Stimulated activated CD8-positive, alpha-beta memory T cell treated with anti-CD3 and anti-CD28 coated beads, Interleukin-4, amount 100 ng/mL, for 48 hours (primary cell): Measurements from ENCODE around the gene PLEKHO2.

Experiments
- DNase-seq: peaks from one replicate; pipeline ENCODE4 v3.0.0-alpha.2; 2020

Gene PLEKHO2

DNA sequence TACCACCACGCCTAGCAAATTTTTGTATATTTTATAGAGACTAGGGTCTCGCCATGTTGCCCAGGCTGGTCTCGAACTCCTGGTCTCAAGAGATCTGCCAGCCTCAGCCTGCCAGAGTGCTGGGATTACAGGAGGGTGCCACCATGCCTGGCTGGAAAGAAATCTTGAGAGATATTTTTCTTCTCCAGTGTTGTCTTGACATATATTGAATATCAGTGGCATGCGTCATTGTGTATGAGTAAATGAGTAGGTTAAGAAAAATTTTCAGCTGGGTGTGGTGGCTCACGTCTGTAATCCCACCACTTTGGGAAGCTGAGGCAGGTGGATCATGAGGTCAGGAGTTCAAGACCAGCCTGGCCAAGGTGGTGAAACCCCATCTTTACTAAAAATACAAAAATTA is 12.7 kb upstream of the PLEKHO2 start:
- no peak for DNase-seq

DNA sequence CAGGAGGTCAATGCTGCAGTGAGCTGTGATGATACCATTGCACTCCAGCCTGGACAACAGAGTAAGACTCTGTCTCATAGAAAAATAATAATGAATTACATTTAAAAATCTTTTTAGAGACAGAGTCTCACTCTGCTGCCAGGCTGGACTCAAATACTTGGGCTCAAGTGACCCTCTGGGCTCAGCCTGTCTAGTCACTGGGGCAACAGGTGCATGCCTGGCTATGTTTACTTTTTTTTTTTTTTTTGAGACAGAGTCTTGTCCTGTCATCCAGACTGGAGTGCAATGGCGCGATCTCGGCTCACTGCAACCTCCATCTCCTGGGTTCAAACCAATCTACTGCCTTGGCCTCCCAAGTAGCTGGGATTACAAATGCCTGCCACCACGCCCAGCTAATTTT is 8.0 kb upstream of the PLEKHO2 start:
- DNase-seq: no peak

DNA sequence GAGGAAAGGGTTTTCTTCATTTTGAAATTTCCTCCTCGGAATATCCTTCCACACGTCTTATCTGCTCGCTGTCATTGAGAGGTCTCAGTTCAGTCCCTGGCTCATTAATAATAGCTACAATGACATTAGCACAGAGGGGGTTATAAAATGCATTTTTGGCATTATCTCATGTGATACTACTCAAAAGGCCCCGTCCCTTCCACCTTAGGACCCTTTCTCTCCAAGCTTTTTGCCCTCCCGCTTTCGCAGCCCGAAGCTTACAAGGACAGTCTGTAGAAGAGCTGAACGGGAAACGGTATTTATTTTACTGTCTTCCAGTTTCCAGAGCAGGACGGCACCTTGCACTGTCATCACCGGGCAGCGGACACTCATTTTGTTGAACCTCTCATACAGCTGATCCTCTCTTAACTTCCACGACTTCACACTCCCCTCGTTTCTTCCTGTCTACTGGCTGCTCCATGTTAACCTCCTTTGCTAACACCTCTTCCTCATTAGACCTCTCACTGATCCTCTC is 5.6 kb upstream of the PLEKHO2 start:
- no peak for DNase-seq

DNA sequence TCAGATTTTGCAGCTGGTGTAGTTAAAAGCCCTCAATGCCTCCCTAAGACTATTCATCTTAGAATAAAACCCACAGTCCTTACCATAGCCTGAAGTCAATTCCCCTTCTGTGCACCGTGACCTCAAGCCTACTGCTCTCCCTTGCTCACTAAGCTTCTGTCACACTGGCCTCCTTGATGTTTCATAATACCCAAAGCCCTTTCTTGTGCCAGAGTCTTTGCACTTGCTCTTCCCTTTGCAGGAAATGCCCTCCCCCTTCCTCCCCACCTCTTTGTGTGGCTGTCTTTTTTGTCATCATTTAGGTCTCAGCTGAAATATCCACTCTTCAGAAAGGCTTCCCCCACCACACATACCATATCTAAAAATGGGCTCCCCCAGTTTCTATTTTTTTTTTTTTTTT is 4.2 kb upstream of the PLEKHO2 start:
- DNase-seq: peak; percentile 43

DNA sequence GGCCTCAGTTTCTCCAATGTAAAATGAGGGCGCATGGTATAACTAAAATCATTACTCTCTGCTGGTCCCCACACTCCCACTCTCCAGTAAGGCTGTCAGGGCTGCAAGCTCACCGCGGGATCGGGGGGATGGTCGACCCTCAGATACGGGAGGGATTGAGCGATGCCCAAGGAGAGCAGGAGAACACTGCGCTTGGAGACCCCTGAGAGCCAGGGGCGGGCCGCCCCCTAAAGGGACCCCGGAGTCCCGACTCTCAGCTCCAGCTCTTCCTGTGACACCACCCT is 713 bp upstream of the PLEKHO2 start:
- DNase-seq: no peak

DNA sequence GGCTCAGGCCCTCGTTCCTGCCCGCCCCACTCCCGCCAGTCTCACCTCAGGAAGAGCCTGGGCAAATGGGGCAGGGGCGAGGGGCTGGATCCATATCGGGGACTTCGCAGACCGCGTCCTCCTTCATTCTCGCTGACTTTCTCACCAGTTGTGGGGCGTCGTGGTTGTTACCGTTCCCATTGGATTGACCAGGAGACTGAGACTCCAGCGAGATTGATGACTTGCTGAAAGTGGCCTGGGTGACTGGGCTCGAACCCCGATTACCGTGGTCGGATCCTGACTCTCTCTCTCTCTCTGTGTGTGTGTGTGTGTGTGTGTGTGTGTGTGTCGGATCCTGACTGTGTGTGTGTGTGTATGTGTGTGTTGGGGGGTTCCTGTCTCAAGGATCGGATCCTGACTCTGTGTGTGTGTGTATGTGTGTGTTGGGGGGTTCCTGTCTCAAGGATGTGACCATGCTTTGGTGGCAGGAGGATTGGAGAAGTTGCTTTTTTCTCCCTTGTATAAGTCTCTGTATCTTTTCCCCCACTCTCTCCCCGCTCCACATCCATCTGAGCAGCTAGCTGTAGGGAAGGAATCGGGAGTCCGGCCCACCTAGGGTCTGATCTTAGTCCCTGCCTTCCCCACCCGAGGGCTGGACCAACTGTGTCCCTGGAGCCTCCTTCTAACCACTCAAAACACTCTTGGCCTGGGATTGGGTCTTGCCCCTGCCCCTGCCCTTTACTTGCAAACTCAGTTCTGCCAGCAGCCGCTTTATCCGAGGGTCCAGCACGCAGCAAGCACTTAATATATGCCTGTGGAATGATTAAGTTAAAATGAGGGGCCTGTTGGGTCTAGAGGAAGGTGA is 603 bp downstream of the PLEKHO2 start:
- DNase-seq: peak; percentile 39

DNA sequence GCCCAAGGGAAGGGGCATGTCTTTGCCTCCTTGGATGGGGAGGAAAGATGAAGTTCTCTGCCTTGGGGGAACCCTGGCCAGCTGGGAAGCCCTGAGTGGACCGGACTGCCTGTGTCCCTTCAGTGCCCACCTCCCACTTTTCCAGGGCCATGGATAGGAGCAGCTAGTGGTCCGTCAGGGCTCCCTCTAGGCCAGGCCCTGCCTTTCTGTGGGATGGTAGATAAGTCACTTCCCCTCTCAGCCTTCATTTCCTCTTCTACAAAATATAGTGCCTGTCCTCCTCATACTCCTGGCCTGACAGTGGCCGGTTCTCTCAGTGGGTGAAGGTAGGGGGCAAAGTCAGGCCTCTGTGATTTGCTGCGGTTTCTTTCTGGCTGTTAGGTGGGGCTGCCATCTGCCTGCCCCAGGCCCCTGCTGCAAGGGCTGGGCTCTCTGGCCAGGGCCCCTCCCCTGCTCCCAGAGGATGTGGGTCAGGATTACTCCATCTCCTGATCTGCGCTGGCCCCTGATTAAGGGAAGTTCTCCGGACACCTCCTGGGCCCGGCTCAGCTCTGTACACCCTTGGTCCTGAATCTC is 1.4 kb downstream of the PLEKHO2 start:
- no peak for DNase-seq

DNA sequence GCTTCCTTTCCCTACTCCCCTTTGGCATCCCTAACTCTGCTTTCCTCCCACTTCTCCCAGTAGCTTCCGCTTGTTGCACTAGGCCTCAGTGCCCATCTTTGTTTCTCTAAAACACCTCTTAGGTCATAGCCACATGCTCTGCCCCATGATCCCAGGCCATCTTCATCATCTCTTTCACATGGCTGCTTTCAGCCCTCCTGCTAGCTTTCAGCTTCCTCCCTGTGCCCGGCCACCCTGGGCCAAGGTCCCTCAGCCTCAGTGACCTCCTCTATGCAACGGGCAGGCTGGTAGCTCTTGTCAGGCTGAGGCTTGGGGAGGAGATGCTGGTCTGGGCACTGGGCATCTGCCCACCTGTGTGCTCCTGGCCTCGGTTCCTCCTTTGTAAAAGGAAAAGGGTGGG is 2.3 kb downstream of the PLEKHO2 start:
- no peak for DNase-seq

DNA sequence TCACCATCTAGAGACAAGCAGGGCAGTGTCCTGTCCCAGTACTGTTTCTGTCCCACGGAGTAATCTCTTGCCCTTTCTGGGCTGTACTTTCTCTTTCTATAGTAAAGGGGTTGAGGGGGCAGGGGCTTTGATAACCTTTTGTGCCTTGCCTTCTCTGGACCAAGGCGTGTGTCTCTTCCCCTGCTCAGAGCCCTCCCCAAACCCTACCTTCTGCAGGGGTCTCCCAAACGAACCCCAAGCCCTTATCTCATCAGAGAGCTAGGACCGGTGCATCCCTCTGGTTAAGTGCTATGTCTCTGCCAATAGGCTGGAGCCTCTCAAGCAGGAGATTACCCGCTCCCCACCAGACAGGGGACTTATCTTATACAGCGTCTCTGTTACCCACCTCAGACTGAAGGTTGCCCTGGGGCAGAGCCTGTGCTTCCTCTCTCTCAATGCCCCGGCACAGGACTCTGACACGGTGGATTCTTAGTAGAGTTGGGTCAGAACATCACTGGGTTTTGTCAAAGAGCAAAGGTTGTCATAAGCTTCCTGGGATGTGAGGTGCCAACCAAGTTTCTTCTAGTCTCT is 2.9 kb downstream of the PLEKHO2 start:
- no peak for DNase-seq

DNA sequence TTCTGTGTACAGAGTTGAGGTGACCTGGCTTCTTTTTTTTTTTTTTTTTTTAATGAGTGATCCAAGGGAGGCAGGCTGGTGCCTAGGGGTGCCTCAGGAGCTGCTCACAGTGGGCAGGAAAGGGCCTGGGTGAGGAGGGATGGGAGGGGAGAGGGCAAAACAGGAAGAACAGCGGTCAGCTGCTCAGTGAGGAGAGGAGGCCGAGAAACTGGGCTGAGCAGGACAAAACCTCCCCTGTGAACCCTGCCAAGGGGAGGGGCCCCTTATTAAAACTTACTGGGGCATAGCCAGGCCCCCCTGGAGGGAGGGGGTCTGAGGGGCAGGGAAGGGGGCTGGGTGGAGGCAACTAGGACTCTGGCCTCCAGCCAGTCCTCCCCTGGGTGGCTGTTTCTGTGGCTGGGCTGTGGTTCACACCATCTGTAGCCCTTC is 3.5 kb downstream of the PLEKHO2 start:
- DNase-seq: no peak

DNA sequence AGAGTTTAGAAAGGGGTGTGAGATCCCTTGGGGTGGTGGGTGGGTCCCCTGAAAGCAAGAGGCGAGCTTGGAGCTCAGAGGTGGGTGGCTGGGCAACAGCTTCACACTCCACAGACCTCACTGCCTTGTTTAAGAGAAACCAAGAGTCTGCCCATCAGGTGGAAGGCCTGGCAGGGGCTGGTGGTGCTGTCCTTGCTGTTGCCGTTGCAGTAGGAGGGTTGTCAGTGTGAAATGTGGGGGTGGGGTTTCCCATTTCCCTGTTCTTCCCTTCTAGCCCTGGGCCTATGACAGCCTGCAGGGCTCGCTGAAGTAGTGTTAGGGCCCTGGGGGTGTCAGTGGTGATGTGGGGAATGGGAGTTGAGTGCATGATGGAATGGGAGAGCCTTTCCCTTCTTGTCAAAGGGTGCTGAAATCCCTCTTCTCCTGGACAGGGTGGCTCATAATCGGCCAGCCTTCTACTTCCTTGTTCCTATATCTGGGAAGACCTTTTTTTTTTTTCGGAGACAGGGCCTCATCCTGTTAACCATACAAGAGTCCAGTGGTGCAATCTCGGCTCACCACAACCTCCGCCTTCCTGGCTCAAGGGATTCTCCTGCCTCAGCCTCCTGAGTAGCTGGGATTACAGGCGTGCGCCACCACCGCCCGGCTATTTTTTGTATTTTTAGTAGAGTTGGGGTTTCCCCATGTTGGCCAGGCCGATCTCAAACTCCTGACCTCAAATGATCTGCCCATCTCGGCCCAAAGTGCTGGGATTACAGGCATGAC is 4.3 kb downstream of the PLEKHO2 start:
- DNase-seq: no peak

DNA sequence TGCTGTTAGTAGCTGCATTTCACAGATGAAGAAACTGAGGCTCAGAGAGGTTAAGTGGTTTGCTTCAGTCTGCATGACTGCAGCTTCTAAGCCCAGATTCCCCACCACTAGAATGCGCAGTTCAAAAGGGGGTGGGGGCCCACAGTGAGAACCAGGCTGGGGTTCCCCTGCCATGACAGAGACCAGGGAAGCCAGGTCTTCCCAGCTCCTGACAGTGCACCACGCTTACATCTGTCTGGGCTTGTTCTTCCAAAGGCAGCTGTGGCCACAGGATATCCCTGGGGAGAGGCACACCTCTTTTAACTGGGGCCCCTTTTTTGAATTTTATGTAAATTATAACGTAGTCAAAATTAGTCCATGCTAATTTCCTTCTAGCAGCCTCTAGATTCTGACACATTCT is 5.3 kb downstream of the PLEKHO2 start:
- DNase-seq: no peak

DNA sequence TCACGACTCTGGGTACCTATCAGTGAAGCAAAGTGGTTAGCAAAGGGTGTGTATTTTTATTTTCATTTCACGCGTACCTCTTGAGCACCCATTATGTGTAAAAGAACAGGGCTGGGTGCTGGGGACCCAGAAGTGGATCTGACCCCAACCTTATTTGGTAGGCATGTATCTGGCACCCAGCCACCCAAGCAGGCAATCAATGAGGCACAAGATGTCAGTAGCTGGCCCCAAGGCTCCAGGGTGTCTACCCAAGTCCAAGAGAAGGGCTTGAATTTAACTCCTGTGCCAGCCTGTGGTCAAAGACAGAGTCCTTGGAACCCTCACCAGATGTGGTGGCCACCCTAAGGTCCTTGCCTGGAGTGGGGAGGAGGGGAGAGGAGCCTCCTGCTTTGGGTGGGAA is 5.7 kb downstream of the PLEKHO2 start:
- DNase-seq: no peak

DNA sequence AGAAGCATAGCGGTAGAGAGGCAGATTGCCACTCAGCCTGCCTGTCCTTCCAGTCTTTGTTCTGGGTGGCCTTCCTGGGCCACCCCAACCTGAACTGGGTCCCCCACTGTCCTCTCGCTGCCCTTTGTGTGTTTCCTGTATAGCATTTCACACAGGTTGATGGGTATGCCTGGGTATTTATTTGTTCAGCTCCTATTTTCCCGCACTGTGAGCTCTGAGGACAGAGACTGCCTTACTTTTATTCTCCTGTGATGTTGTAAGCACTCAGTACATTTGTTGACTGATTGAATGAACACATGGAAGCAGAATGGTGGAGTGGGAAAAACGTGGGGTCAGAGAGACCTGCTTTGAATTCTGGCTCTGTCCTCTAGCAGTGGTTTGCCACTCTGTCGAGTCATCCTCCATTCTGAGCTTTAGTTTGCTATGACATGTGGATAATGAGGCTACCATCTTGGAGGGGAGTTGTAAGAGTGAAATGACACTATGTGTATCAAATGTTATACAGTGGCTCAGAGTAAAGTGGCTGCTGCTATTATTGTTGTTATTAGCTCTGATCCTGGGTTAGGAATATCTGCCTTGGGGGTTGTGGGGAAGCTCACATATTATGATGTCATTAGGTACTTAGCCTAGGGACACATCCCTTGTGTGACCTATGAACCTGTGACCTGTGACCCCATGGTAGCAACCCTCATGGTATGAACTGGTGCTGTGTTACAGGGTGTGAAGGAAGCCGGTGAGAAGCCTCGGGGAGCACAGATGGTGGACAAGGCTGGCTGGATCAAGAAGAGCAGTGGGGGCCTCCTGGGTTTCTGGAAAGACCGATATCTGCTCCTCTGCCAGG is 6.4 kb downstream of the PLEKHO2 start:
- DNase-seq: no peak

DNA sequence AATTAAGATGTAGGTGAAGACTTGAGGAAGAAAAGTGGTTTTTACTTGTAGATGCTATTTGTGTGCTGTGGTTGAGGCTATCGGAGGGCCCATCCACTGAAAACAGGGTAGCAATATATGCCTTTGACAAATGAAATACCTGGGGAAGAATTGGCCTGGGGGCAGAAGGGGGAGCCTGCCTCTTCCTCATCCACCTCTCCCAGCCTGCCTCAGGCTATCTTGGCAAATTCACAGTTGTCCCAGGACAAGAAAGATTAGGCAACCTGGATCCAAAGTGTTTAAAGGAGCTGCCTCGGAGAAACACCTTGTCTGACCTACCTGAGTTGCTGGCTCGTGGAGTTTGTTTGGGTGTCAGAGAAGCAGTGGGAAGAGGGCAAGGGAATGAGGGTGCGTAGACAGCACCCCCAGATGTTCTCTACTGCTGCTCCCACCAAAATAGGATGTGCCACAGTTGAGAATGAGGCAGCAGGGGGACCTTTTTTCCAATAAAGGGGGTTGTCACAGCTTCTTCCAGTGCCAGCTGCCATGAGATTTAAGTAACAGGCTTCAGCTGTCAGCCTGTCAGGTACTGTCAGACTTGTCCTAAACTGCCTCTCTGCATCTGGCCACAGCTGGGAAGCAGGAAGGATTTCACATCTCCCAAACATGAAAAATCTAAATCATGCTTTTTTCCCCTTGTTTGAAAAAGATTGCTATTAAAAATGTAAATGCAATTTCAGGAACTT is 9.2 kb downstream of the PLEKHO2 start:
- no peak for DNase-seq

DNA sequence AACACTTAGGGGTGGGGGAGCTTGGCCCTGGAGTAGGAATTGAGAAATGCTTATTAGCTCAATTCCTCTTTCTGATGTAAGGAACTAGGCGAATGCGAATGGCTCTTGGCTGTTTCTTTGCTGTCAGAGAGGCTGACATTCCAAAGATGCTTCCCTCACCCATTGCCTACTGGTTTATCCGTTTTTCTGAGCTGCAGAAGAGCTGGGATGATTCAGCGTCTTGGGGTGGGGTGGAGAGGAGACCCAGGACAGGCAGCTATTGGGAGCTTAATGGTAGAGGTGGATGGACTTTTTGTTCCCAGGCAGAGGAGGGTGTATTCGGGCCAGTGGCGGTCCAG is 9.8 kb downstream of the PLEKHO2 start:
- DNase-seq: no peak

DNA sequence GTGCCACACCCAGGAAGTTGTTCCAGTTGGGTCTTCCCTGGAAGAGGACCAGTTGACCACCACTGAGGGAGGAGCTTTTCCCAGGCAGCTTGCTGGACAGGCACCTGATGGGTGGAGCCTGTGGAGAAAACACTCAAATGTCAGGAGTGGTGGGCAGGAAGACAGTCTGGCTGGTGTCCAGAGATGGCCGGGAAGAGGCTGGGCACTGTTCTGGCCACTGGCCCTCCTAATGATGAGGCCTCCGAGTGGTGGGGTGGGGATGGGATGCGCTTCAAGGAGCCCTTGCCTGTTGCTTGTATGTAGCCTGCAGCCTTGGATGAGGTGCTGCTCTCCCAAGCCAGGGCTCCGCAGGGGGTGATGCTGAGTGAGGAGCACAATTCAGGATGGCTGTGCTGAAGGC is 12.3 kb downstream of the PLEKHO2 start:
- DNase-seq: no peak

DNA sequence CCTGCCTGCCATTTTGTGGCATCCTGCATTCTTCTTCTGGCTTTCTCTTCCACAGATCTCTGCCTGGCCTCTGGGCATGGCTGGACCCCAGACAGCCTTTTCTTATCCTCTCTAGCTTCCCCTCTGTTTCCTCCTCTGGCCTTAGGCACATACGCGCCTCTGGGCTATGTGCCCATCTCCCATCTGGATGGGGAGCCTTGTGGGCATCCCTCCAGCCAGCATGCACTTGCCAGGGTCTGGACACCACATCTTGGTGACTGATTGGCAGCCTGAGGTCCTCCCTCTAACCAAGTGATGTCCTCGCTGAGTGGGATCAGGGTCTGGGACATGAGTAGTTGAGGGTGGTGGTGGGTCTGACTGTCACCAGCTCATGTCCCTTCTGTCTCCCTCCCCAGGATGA is 12.8 kb downstream of the PLEKHO2 start:
- DNase-seq: no peak

DNA sequence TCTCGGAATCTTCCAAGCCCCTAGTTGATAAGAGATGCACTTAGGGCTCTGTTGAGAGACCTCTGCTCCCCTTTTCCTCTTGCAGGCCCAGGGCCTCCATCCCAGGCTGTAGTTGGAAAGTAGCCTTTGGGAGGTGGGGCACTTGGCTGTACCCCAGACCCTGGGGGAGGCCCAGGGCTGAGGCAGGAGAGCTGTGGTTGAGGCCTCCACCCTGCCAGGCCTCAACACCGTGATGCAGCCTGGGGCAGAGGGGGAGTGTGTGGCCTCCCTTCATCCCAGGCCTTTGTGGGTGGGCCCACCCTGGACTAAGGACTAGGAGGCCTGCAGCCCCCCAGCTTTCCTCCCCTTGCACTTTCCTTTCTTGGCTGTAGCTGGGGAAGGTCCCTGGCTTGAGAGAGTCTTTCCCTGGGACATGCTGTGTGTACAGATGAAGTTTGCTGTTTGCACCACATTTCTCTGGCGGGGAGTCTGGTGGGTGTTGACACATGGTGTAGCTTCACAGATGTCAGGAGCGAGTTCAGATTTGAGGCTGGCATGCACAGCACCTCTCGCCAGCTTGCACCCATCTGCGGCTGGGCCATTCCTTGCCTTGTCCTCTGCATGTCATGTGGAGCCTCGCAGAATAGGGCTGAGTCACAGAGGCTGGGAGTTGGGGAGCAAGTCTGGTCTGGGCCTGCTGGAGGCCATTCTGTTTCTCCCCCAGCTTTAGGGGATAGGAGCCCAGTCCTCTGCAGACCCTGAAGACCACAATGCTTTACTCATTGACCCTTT is 13.7 kb downstream of the PLEKHO2 start:
- DNase-seq: no peak

DNA sequence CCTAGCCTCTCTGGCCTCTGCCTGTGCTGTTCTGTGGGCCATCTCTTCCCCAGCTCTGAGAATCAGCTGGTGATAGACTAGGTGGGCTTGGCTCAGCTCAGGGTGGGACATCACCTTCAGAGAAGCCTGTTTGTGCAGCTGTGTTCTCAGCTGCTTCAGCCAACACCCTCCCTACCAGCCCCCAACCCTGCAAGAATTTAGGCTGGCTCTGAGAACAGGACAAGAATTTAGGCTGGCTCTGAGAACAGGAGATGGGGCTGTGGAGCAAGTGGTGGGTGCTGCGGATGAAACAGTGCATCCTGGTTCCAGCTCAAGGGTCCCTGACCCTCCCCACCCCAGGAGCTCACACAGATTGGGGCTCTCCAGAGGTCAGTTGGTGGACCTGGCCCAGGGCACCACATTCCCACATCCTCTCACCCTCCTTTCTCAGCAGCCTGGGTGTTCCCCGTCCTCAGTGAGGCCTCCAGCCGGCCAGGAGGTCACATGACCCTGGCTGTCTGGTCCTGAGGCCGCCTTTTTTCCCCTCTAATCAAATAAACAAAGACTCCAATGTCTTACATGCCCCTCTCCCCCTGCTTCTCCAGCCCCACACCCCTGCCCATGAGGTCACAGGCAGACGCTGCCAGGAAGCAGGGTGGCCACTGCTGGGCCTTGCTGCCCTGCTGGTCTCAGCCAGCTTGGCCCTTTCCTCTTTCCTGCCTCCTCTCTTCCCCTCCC is 14.9 kb downstream of the PLEKHO2 start:
- DNase-seq: no peak

DNA sequence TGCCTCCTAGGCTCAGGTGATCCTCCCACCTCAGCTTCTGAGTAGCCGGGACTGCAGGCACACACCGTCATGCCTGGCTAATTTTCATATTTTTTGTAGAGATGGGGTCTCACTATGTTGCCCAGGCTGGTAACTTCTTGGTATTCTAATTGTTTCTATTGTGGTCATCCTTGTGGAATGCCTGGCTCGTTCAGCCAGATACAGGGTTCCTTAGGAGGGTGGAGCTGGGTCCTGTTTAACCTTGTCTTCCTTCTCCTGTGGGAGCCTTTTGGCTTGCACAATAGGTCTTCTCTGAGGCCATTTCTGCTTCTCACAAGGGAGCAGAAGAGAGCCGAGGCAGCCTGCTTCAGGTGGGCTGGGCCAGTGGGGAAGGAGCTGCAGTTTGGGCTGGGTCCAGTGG is 15.7 kb downstream of the PLEKHO2 start:
- DNase-seq: no peak
